K562 (cell line): ENCODE results near the gene NGDN. TPM values are rescaled to one million over a fixed set of nuclear protein-coding genes. Genes with fewer than 3 reads are reported as not detected.
A peak's percentile ranks its signal among the peaks of the same experiment; 100 is the strongest.

ENCODE experiments used
- ATAC-seq: fragments of 200-7000 bp; cut with Tn5 transposase; 3 replicates; pipeline ENCODE4 v1.9.1; 2020; ENCODE audit warnings: moderate library complexity
- BruUV-seq: library from RNA; stranded (reverse); fragments of 400-500 nt; replicated peaks from 2 replicates; lab custom pipeline; 2021; lab: Mats Ljungman, UMichigan
- CTCF ChIA-PET: fragments of 300-600 bp; formaldehyde crosslinking; extraction: SDS; loops from one replicate; lab custom pipeline; 2021; ENCODE audit warnings: low intra/inter-chr PET ratio; lab: Yijun Ruan, JAX
- POLR2A ChIA-PET: fragments of 300-600, 350-650 bp; sonication (Branson Sonifier 250); formaldehyde crosslinking; extraction: SDS; loops from one replicate; lab custom pipeline; 2021; ENCODE audit warnings: antibody characterized with exemption, inconsistent platforms; lab: Yijun Ruan, JAX
- DNase-seq, 4 experiments: peaks; one replicate each; pipeline versions ENCODE4 v3.0.0 to v3.0.0-alpha.2; 2011 to 2018; ENCODE audit warnings: low spot score in 3 of 4, mixed read lengths in 3 of 4; ENCODE audit errors: extremely low read depth in 1 of 4
- FAIRE-seq: peaks from 2 replicates; lab custom pipeline; 2011; peaks lifted over from hg19 to GRCh38; lab: Jason Lieb, UNC
- H2AFZ ChIP-seq: 2 replicates; pipeline ENCODE4 v1.6.0; 2011; ENCODE audit warnings: low read depth, low read length, control low read depth, inconsistent platforms
- H3K27ac ChIP-seq: fragments of 200-600 bp; 3 replicates; pipeline ENCODE4 v1.8.0; 2011; ENCODE audit warnings: low read depth, mild to moderate bottlenecking, control low read depth, inconsistent platforms, low read length, moderate library complexity, mixed read lengths; ENCODE audit errors: extremely low read depth
- H3K27me3 ChIP-seq, 2 experiments: fragments of 300-600 bp in 1 of 2; 2 replicates in 1 of 2; 3 replicates in 1 of 2; pipeline versions ENCODE4 v1.6.0 to v1.8.0; 2011; ENCODE audit warnings: inconsistent platforms in 2 of 2, low read length in 2 of 2, mild to moderate bottlenecking in 1 of 2, mixed read lengths in 1 of 2, moderate library complexity in 1 of 2; ENCODE audit not compliant: control insufficient read depth in 2 of 2, insufficient read depth in 2 of 2
- H3K36me3 ChIP-seq: fragments of 300-600 bp; 3 replicates; pipeline ENCODE4 v1.8.0; 2011; ENCODE audit warnings: mild to moderate bottlenecking, low read length, inconsistent platforms; ENCODE audit not compliant: control insufficient read depth, insufficient read depth
- H3K4me1 ChIP-seq, 2 experiments: fragments of 200-600 bp in 1 of 2; replicated peaks in 1 of 2; 2 replicates in 1 of 2; 3 replicates in 1 of 2; pipeline versions ENCODE4 v1.5.1 to v1.8.0; 2011; ENCODE audit warnings: inconsistent platforms in 2 of 2, low read length in 2 of 2, mild to moderate bottlenecking in 1 of 2, mixed read lengths in 1 of 2, moderate library complexity in 1 of 2; ENCODE audit not compliant: control insufficient read depth in 2 of 2, insufficient read depth in 2 of 2
- H3K4me2 ChIP-seq: 2 replicates; pipeline ENCODE4 v1.6.1; 2011; ENCODE audit warnings: low read length, control low read depth, inconsistent platforms, mixed read lengths; ENCODE audit not compliant: insufficient read depth
- H3K4me3 ChIP-seq: fragments of 200-600 bp; sonication (generic), shearing (Covaris generic); 2 replicates; pipeline ENCODE4 v1.5.1; 2016; ENCODE audit warnings: control low read depth, inconsistent platforms
- H3K79me2 ChIP-seq: fragments of 200-600 bp; 3 replicates; pipeline ENCODE4 v1.8.0; 2011; ENCODE audit warnings: low read length, inconsistent platforms; ENCODE audit not compliant: control insufficient read depth, insufficient read depth
- H3K9ac ChIP-seq, 2 experiments: 2 replicates each; pipeline versions ENCODE4 v1.6.0 to v1.6.1; 2011; ENCODE audit warnings: low read depth in 2 of 2, low read length in 2 of 2, control low read depth in 1 of 2, inconsistent platforms in 1 of 2, mild to moderate bottlenecking in 1 of 2, mixed read lengths in 1 of 2; ENCODE audit not compliant: insufficient read depth in 1 of 2
- H3K9me1 ChIP-seq: one replicate; pipeline ENCODE4 v1.6.0; 2011; ENCODE audit warnings: inconsistent platforms, mild to moderate bottlenecking, low read length, moderate library complexity; ENCODE audit not compliant: control insufficient read depth, insufficient read depth
- H3K9me3 ChIP-seq: replicated peaks from 2 replicates; pipeline ENCODE4 v1.5.1; 2011; ENCODE audit warnings: low read depth, low read length, inconsistent platforms; ENCODE audit not compliant: control insufficient read depth, insufficient read depth
- H4K20me1 ChIP-seq: replicated peaks from 2 replicates; pipeline ENCODE4 v1.6.1; 2011; ENCODE audit warnings: low read length, inconsistent platforms, mixed read lengths; ENCODE audit not compliant: control insufficient read depth, insufficient read depth
- HIVEP1 ChIP-seq: fragments of 250-450 bp; sonication (Bioruptor Pico); IDR thresholded peaks from 2 replicates; pipeline ENCODE4 v1.4.0; 2020; ENCODE audit warnings: mild to moderate bottlenecking
- MEF2A ChIP-seq: IDR thresholded peaks from 2 replicates; pipeline ENCODE4 v1.6.1; 2011; ENCODE audit warnings: low read depth, mild to moderate bottlenecking, low read length, moderate library complexity; ENCODE audit not compliant: control insufficient read depth
- SPI1 ChIP-seq: IDR thresholded peaks from 2 replicates; pipeline ENCODE4 v1.6.1; 2011; ENCODE audit warnings: low read depth, low read length, control low read depth, borderline replicate concordance
- YY1 ChIP-seq, 3 experiments: IDR thresholded peaks; 2 replicates each; pipeline ENCODE4 v1.6.1; 2011; ENCODE audit warnings: low read length in 2 of 3, mild to moderate bottlenecking in 2 of 3, moderate library complexity in 2 of 3, borderline replicate concordance in 1 of 3, control low read depth in 1 of 3, low read depth in 1 of 3; ENCODE audit not compliant: insufficient read depth in 3 of 3, insufficient replicate concordance in 2 of 3, control insufficient read depth in 1 of 3, insufficient read length in 1 of 3; ENCODE audit errors: extremely low read depth in 1 of 3
- in situ Hi-C: fragments of 300-500 bp; cut with MboI; formaldehyde crosslinking; loops from 4 replicates; pipeline ENCODE4 v1.15.0; 2018; ENCODE audit warnings: inconsistent platforms, mixed read lengths
- intact Hi-C: fragments of 100-400 bp; cut with micrococcal nuclease; formaldehyde crosslinking; loops from 2 replicates; pipeline ENCODE4 v1.14.2; 2022
- polyA plus RNA-seq, 8 experiments: library from polyadenylated mRNA; depleted of rRNA in 4 of 8; stranded (reverse) in 5 of 8; unstranded in 3 of 8; fragments of >200 nt; fragmentation: Nextera tagmentation in 2 of 8; fragmentation: Illumina TruSeq in 1 of 8; extraction: Ambion mirVana in 2 of 8; extraction: Trizol in 1 of 8; gene quantifications; 2 replicates each; pipeline versions ENCODE4 v1.2.1 to v1.2.3, GENCODE V29; 2011 to 2014; ENCODE audit warnings: inconsistent platforms in 1 of 8, missing spikeins in 1 of 8
- total RNA-seq, 7 experiments: library from RNA; depleted of rRNA in 6 of 7; stranded (reverse); fragments of >200 nt in 6 of 7; fragmentation: Illumina TruSeq in 2 of 7; extraction: Trizol in 2 of 7; gene quantifications; 2 replicates each; pipeline versions ENCODE4 v1.2.1 to v1.2.3, GENCODE V29; 2011 to 2021; ENCODE audit warnings: low replicate concordance in 1 of 7

The NGDN gene
- total and polyA plus RNA-seq, 9 of the 15 experiments (the other 6 are each of a cell fraction or from before 2014, with no cell fraction given), result 42.9 to 195 (median 74.9) TPM

DNA sequence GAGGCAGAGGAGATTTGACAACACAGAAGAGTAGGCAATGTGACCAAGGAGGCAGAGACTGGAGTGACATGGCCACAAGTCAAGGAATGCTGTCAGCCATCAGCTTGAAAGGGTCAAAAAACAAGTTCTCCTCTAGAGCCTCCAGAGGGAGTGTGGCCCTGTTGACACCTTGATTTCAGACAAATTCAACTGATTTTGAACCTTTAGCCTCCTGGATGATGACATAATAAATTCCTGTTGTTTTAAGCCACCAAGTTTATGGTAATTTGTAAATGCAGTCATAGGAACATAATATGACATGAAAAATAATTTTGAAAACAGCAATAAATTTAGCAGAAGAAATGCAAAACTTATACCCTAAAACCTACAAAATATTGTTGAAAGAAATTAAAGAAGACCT is 8.5 kb upstream of the NGDN start (continued):
- TF ChIP-seq YY1 (IDR thresholded peaks at IDR 0.05; ENCODE audit: borderline replicate concordance in 1 of 3, control insufficient read depth in 1 of 3, extremely low read depth in 1 of 3, insufficient read depth in 3 of 3, insufficient read length in 1 of 3, insufficient replicate concordance in 2 of 3, low read depth in 1 of 3, low read length in 2 of 3), result no peak

- H3K4me1 ChIP-seq, result 0 out of 5 replicates have a peak, but pooled peaks cover 0 to 3% of the 10 kb centered on the region in 2 experiments
- H3K27me3 ChIP-seq, result no peaks in the 10 kb centered on the region
- no peak overlapping the region for H3K9ac ChIP-seq
- in situ Hi-C loops, result no loop called here
- ChIA-PET POLR2A (no interaction called here), CTCF (no interaction called here)
- H3K27ac ChIP-seq, result no peak overlapping the region
- no peak overlapping the region for H3K4me3 ChIP-seq
- no peak for FAIRE-seq
- intact Hi-C loops, result no loop called here
- no peaks in the 10 kb centered on the region for H4K20me1 ChIP-seq
- BruUV-seq, result no TSS peak
- TF ChIP-seq MEF2A, result no peak
- no peak for TF ChIP-seq HIVEP1
- TF ChIP-seq SPI1, result peak; percentile 85
- no peak for ATAC-seq
- peaks cover 2% of the 10 kb centered on the region for H3K79me2 ChIP-seq
- no peaks in the 10 kb centered on the region for H3K36me3 ChIP-seq
- peaks cover 9% of the 10 kb centered on the region for H3K9me3 ChIP-seq
- DNase-seq, result no peak
- no peaks in the 10 kb centered on the region for H3K9me1 ChIP-seq
- no peak overlapping the region for H2AFZ ChIP-seq
- H3K4me2 ChIP-seq, result no peak overlapping the region
Observed at GRCh38 chr14:23464700-23465099, 4.8 kb upstream of the NGDN start.
